HG03469 (cell line): ENCODE data around the gene ARHGEF26.

Source experiments
- ATAC-seq: cut with Tn5 transposase; IDR thresholded peaks from one replicate; pipeline ENCODE4 v1.9.1; 2021; ENCODE audit warnings: mild to moderate bottlenecking, moderate library complexity, moderate number of reproducible peaks; ENCODE audit not compliant: unreplicated experiment

The ARHGEF26 gene

DNA sequence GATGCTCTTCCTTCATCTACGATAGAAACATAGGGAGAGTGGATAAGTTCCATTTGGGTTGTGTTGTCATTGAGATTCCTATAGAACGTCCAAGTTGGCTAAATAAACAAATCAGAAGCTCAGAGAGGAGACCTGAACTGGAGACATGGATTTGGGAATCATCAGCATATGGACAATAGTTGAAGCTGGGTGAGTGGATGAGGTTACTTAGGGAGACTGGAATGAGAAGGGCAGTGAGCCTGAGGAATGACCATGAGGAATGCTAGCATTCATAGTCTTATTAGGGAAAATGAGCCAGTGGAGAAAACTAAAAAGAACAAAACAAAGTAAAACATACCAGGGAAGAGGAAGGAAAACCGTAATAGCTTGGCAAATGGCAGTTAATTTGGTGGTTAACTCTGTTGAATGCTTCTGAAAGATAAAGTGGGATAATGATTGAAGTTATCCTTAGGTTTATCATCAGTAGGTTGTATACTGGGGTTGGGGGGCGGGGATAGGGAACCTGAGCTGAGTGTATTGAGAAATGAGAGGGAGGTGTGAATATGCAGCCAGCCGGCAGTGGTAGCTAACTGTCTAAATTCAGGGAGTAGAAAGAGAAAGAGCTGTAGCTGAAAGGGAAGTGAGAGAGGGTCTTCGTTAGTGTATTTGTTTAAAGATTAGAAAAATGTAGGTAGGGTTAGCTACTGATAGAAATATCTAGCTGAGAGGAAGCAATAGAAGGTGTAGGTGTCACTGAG is 74.6 kb downstream of the ARHGEF26 start:
- ATAC-seq: no peak

DNA sequence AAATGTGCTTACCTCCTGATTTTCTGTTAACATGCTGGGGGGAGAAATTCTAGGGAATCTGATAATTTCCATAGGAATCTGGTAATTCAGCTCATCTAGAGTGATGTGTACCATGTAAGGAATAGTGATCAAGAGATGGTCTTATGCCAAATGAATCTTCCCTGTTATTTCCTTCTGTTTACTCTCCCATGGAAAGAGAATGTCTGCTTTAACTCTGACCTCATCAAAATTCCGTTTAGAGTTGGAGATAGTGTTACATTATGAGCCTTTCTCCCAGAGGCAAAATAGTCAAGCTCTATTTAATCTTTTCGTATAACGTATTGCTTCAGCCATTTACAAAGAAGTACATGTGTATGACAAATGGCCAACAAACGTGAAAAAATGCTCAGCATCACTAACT is 76.6 kb downstream of the ARHGEF26 start:
- no peak for ATAC-seq

DNA sequence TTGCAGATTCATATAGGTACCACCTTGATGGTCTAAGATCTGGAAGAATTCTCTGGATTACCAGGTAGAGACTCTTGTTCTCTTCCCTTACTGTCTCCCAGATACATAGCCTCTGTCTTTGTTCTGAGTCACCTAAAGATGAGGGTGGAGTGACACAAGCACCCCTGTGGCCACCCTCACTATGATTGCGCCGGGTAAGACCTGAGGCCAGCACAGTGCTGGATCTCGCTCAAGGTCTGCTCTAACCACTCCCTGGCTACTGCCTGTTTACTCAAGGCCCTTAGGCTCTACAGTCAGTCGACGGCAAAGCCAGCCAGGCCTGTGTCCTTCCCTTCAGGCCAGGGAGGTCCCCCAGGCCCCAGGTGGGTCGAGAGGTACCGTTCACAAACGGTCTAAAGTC is 88.3 kb downstream of the ARHGEF26 start:
- ATAC-seq: no peak

DNA sequence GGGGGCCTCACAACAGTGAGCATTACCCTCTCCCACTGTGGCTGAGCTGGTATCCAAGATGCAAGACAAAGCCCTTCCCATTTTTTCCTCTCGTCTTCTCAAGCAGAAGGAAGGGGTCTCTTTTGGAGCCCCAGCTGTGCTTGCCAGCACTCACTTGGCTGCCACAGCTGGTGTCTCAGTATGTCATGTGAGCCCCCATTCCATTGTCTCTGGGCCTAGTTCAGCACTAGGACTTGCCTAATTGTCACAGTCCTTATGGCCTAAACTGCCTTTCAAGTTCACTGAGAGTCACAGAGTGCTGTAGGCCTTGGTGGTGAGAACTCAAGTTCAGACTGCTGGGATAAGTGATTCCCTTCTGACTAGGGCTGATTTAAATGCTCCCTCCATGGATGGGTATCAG is 89.8 kb downstream of the ARHGEF26 start:
- ATAC-seq: no peak

DNA sequence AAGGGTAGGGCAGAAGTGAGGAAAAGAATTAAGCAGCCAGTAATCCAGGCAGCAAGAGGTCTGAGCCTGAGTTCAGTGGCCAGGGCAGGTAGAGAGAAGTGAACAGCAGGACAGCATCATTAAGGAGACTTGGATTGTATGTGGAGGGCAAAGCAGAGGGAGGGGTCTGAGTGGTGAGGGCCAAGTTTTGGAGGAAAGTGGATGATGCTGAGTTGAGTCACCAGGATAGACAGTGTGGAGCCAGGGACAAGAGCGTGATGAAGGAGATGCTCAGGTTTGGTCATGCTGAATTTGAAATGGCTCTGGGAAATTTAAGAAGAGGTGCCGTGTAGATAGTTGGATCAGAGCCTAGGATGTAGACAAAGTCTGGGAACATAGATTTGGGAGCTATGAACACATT is 93.1 kb downstream of the ARHGEF26 start:
- no peak for ATAC-seq

DNA sequence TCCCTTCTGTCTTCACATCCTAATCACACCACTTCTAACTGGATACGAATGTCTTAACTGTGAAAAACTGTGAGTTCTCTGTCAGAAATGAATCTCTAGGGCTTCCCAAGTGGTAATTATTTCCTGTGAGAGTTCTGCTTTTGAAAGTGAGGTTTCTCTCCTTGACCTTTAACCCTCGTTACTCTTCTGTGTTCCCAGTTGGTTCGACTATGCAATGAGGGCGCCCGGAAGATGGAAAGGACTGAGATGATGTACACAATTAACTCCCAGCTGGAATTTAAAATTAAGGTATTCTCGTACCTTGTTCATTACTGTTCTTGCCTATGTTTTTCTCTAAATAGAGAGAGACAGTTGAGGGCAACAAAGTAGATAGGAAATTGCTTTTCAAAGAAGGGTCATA is 96.5 kb downstream of the ARHGEF26 start:
- ATAC-seq: no peak

DNA sequence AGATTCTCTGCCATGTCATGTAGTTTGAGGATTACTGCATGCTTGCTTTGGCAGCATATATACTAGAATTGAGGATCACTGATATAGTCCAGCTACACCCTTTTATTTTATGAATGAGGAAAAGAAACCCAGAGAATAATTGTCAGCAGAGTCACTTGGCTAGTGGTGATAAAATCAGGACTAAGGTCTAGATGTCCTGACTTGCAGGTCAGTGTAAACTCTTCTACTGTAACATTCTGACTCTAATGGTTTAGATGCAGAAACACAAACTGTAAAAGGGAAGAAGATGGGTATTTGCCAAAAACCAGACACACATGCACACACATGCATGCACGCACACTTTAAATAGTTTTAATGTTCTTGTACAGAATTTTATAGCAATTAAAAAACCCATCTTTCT is 97.5 kb downstream of the ARHGEF26 start:
- ATAC-seq: no peak

DNA sequence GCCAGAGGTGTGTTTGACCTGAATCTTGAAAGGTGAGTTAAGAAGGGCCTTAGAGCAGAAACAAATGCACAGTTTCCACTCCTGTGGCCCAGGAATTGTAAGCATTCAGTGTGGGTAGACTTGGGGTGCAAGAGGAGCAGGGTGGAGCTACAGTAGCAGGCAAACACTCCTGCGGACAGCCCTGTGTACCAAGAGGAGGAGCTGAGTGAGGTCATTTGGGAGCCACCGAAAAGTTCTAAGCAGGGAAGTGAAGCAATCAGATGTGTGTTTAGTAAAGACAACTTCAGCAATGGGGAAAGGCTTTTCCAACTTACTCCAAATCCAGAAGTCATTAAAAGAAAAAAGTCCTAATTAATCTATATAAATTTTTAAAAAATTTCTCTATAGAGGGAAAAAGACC is 99.3 kb downstream of the ARHGEF26 start:
- no peak for ATAC-seq

DNA sequence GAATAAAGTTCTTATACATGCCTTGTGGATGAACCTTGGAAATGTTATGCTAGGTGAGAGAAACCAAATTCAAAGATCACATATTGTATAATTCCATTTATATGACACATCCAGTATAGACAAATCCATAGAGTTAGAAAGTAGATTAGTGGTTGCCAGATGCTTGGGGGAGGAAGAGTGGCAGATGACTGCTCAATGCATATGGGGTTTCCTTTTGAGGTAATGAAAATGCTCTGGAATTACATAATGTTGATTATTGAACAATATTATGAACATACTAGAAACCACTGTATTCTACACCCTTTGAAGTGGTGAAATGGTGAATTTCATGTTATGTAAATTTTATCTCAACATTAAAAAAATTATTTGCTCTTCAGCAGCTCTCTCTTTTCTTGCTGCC is 102.3 kb downstream of the ARHGEF26 start:
- no peak for ATAC-seq

DNA sequence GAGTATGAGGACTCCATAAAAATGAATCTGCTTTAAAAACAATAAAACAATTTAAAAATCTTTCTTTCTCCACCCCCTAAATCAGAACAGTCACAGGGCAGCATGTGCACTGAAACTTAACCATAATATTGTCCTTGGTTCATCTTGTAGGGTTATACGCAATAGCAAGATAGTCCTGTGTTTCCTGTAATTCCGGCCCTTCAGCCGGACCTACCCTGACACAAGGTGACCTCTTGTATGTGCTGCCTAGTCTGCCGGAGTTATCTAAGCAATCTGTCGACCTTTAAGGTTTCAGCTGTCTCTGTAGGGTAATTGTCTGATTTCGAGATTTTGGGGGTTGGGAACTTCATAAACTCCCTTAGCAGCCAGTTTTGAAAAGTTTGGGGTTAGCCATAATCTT is 103.2 kb downstream of the ARHGEF26 start:
- no peak for ATAC-seq

DNA sequence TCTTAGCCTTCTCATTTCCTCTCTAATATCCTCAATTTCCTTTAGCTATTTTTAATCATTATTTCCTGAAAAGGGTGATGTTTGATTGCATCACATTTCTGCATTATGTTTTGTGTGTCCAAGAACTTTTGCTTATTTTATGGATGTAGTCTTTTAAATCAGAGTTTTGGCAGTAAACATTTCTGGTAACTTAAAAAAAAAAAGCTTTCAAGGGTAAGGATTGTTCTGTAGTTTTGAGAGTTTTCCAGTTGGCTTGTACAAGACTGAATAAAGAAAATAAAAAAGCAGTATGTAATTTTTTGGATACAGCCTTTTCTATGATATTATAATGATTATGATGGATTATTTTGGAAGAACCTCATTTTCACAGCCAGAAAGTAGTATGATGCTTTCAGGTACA is 103.7 kb downstream of the ARHGEF26 start:
- ATAC-seq: no peak

DNA sequence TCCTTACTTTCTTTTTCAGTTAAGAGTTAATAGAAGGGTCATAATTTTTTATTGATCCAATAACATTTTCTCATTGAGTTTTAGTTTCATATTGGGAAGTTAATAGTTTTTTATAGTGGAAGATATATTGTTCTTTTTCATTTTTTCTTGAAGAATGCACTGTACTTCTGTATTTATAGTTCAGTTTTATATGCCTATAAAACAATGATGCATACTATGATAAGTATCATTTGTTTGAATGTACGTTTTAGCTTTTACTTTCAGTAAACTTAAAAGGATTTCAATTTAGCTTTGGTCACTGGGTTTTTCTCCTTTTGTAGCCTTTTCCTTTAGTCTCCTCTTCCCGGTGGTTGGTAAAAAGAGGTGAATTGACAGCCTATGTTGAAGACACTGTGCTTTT is 104.3 kb downstream of the ARHGEF26 start:
- no peak for ATAC-seq

DNA sequence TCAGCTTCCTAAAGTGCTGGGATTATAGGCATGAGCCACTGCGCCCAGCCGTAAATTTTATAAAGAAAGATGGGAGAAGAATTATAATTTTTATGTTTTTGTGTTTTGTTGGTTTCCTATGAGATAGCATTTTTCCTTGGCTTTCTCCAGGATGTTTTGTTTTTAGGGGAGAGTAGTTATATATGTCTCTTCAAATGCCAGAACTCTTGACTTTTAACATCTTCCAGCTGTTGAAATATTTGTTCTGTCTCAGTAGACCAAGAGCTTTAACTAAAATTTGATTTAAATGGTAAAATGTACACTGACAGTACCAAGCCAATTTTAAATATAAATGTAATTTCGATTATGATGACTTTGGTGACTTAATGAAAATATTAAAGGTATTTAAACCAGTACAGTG is 106.3 kb downstream of the ARHGEF26 start:
- no peak for ATAC-seq

DNA sequence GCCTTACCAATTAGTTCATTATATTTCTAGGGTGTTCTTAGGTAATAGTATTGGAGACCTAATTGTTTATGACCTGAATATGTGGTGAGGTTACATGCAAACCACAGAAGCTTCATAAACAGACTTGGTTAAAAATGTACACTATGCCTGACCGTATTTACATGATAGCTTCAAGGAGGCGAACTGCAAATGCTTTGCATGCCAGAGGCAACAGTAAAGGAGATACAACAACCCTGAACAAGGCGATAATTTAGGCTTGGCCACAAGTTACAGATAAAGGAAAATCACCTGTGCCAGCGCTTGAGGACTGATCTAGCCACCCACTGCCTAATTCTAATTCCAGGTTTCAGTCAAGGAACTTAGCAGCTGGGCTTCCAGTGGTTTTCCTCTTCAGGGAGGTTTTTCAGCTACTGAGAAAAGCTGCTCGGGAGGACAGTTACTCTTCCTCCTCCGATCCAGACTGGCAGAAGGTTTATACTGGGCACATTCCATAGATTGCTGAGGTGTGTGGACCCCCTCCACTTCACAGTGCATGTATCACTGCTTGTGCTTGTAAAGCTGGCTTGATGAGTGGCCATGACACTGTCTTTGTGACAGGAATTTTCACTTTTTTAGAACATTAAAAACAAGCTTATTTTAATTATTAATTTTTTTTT is 107.5 kb downstream of the ARHGEF26 start:
- ATAC-seq: no peak

DNA sequence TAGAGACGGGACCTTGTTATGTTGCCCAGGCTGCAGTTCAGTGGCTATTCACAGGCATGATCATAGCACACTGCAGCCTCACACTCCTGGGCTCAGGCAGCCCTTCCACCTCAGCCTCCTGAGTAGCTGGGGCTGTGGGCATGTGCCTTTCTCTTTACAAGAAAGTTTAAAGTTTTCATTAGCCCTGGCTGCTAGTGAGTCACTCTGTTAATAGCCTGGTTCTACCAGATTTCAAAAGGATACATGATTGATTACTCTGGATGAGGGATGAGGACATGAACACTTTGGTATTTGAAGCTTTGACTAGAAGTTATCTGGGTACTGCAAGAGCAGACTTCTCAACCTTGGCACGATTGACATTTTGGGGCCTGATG is 108.0 kb downstream of the ARHGEF26 start:
- no peak for ATAC-seq

DNA sequence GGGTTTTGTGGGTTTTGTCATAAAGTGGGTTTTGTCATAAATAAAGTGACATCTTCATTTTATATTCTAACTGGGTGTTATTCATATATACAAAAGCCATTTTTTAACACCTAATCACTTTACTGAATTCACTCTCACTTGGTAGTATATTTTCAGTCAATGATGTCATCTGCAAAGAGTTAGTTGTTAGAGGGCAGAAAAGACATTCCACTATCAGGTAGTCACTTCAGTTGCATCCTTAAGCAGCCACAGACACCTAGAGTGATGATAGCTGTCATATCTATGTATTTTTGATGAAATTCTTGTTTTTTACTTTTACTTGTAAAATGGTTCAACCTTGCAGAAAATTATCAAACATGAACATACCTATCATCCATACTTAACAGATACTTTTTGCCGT is 114.1 kb downstream of the ARHGEF26 start:
- ATAC-seq: no peak

DNA sequence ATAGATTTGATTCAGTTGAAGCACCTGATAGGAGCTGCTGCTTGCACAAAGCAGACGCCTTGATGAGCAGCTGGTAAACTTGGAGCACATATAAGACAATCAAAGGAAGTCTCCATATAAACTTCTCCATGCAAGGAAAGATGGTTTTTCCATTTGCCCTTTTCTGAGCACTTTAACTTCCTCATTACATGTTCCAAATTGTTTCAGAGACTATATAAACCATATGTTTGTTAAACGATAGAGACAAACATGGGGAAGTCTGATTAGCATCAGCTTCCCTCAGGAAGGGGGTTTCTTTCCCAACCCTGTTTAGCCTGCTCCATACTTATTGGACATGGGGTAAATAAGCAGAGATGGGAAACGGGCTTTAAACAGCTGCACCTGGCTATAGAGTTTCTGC is 115.1 kb downstream of the ARHGEF26 start:
- ATAC-seq: no peak

DNA sequence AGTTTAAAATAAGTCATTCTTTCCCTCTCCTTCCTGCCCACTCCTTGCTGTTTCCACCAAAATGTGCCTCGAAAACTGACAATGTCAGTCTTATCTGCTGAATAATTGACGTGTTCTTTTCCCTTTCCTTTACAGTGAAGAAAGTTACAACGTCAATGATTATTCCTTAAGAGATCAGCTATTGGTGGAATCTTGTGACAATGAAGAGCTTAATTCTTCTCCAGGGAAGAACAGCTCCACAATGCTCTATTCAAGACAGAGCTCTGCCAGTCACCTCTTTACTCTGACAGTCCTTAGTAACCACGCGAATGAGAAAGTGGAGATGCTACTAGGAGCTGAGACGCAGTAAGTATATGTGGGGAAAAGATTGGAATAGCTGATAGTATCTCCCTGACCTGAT is 119.0 kb downstream of the ARHGEF26 start:
- no peak for ATAC-seq

DNA sequence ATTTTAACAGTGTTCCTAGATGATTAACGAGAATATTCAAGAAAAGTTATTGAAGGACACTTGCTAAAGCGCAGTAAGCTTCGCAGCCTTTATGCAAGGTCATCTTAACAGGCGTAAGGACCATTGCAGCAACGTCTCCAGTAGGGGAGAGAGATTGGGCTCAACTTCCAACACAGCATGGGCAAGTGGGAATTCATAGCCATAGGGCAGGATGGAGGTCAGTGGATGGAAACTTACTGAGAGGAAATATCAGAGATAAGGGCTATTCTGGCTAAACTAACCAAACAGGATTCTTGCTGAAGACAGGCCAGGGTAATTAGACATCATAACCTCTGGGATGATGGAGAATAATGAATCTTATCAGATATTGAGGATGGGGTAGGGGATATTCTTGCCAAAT is 120.3 kb downstream of the ARHGEF26 start:
- no peak for ATAC-seq

DNA sequence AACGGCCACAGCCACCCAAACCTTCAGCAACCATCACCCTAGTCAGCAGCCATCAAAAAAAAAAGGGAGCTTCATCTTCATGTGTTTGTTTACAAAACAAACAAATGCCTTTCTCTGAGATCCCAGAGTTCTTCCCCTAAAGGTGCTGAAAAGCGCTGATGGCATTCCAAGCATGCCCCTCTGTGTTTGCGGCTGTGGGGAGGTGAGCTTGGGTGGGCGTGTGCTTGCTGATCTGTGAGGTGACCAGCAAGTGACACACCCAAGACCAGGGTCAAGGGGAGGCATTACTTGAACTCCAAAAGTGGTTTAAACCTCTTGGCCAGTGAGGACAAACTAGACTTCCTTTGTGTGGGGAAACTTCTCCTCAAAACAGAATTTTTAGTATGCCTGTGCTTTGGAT is 121.6 kb downstream of the ARHGEF26 start:
- ATAC-seq: no peak

DNA sequence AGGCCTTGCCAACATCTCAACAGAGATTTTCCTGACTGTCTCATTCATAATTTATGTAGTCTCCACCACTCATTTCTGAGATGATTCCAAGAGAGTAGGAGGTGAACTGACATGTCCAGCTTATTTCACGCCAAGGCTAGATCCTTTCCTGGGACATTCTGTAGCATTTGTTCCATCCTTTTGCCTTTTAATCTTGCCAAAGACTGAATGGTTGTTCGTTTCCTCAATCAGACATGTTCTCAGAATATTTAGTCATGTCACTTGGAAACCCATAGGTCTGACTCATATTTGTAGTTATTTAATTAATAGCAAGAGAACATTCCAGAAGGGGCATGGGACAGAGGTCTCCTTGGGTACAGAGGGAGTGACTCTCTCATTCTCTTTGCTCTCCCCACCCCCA is 122.2 kb downstream of the ARHGEF26 start:
- ATAC-seq: no peak

DNA sequence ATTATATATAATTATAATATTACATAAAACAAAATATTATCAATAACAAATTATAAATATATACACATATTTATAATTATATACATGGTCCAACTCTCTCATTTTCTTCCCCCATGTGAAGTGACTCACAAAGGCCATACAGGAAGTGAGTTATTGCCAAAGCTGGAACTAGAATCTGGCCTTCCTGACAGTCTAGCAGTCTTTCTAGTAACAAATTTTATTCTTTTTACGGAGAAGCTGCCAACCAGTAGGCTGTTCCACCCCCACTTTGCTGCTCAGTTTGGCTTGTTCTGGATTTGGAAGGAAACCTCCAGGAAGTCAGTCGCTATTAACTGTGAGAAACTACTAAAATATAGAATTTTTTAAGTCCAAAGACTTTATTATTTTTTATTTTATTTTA is 123.5 kb downstream of the ARHGEF26 start:
- ATAC-seq: no peak
